Measurements from ENCODE around the gene LRRC3C. TPM values are rescaled to one million over a fixed set of nuclear protein-coding genes. Genes with fewer than 3 reads are reported as not detected.

The LRRC3C gene
- total RNA-seq, 4 donors from 2014 or later, result not detected

- no peaks in the 10 kb centered on the region for H3K9me3 ChIP-seq
- peaks cover 20 to 23% of the 10 kb centered on the region in 2 donors for H3K36me3 ChIP-seq
- H3K4me1 ChIP-seq, result peaks cover 27 to 48% of the 10 kb centered on the region in 2 donors
- 1 to 3% methylated on average over 8 to 14 of the region's 15 CpGs for WGBS, 2 donors
- peak overlapping the region in 2 of 3 donors; percentile 95 for H3K27ac ChIP-seq
- DNase-seq, result peak; percentile 56 to 69
- TF ChIP-seq, protein P1, sequence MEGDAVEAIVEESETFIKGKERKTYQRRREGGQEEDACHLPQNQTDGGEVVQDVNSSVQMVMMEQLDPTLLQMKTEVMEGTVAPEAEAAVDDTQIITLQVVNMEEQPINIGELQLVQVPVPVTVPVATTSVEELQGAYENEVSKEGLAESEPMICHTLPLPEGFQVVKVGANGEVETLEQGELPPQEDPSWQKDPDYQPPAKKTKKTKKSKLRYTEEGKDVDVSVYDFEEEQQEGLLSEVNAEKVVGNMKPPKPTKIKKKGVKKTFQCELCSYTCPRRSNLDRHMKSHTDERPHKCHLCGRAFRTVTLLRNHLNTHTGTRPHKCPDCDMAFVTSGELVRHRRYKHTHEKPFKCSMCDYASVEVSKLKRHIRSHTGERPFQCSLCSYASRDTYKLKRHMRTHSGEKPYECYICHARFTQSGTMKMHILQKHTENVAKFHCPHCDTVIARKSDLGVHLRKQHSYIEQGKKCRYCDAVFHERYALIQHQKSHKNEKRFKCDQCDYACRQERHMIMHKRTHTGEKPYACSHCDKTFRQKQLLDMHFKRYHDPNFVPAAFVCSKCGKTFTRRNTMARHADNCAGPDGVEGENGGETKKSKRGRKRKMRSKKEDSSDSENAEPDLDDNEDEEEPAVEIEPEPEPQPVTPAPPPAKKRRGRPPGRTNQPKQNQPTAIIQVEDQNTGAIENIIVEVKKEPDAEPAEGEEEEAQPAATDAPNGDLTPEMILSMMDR (IDR thresholded peaks at IDR 0.05), result no peak
- no peak for TF ChIP-seq POLR2A (IDR thresholded peaks at IDR 0.05)
- intact Hi-C loops (cut with DNase I), result no loop called here
- H3K27me3 ChIP-seq, result no peaks in the 10 kb centered on the region
- peak overlapping the region; percentile 96 to 98 (median 98) for H3K4me3 ChIP-seq (replicated peaks in 1 of 3)
Observed at GRCh38 chr17:39926588-39927100, 888 bp upstream of the LRRC3C start.

DNA sequence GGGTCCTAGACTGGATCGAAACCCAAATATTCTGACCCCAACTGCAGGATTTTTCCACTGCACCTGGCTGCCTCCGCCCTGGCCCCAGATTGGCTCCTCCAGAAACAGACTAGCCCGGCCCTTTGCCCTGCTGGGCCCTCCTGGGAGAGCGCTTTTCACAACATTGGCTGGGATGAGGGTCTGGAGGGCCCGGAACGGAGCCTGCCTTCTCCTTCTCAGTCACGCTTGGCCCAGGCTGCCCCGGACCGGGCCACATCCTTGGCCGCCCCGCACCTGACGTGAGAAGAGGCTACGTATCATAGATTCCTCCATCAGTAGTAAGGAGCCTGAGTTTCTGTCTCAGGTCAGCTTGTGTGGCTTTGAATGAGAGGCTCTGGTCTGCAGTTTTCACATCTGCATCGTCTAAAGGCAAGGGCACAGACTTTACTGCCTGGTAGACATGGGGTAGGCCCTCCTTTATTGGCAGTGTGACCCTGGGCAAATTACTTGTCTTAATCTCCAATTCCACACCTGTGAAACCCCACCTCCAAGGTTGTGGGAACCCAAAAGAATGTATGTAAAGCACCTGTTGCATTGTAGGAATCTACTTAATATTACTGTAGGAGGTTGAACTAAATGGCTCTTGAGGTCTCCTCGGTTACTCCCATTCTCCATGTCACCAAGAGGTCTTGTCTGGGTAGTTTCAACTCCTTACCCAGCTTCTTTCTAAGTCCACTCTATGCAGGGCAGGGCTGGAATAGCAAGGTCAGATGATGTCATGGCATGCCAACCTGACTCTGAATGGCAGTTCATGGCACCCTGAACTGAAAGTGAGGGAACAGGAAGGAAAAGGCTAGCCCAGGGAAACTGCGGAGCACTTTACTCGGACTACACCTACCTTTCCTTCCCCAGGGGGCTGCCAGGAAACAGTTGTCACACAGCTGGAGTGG, 661 bp downstream of the LRRC3C start:
- H3K27me3 ChIP-seq, result no peaks in the 10 kb centered on the region
- intact Hi-C loops (cut with DNase I), result loop anchor here (2.0 kb wide), 1 partner anchor 23 kb away; no protein-coding TSS in a partner anchor
- WGBS, 2 donors, result 15 to 24% methylated on average over 9 to 15 of the region's 17 CpGs
- peak overlapping the region; percentile 94 to 95 (median 95) for H3K27ac ChIP-seq
- peaks cover 5 to 8% of the 10 kb centered on the region in 2 donors for H3K36me3 ChIP-seq
- TF ChIP-seq POLR2A (IDR thresholded peaks at IDR 0.05), result peak in 1 of 2 donors; percentile 10
- TF ChIP-seq, protein P1 (IDR thresholded peaks at IDR 0.05), result peak in 1 of 6 experiments; percentile 31
- H3K9me3 ChIP-seq, result no peaks in the 10 kb centered on the region
- peak; percentile 87 to 90 for DNase-seq
- peaks cover 27 to 48% of the 10 kb centered on the region in 2 donors for H3K4me1 ChIP-seq
- peak overlapping the region; percentile 2 to 98 (median 29) for H3K4me3 ChIP-seq (replicated peaks in 1 of 3)

GRCh38 chr17:39928858-39929645, 1.5 kb downstream of the LRRC3C start:
- Histone ChIP-seq H3K4me3 (replicated peaks in 1 of 3) (no peak overlapping the region), H3K27me3 (no peaks in the 10 kb centered on the region), H3K4me1 (peaks cover 27 to 46% of the 10 kb centered on the region in 2 donors), H3K36me3 (no peaks in the 10 kb centered on the region), H3K9me3 (no peaks in the 10 kb centered on the region), H3K27ac (peak overlapping the region; percentile 94 to 95 (median 95))
- no peak for DNase-seq
- intact Hi-C loops (cut with DNase I), result loop anchor here (2.0 kb wide), 1 partner anchor 22 kb away; no protein-coding TSS in a partner anchor
- TF ChIP-seq POLR2A (IDR thresholded peaks at IDR 0.05), result no peak
- TF ChIP-seq, protein P1 (IDR thresholded peaks at IDR 0.05), result no peak
- WGBS, 2 donors, result 59 to 66% methylated on average over 8 of the region's 8 CpGs

DNA sequence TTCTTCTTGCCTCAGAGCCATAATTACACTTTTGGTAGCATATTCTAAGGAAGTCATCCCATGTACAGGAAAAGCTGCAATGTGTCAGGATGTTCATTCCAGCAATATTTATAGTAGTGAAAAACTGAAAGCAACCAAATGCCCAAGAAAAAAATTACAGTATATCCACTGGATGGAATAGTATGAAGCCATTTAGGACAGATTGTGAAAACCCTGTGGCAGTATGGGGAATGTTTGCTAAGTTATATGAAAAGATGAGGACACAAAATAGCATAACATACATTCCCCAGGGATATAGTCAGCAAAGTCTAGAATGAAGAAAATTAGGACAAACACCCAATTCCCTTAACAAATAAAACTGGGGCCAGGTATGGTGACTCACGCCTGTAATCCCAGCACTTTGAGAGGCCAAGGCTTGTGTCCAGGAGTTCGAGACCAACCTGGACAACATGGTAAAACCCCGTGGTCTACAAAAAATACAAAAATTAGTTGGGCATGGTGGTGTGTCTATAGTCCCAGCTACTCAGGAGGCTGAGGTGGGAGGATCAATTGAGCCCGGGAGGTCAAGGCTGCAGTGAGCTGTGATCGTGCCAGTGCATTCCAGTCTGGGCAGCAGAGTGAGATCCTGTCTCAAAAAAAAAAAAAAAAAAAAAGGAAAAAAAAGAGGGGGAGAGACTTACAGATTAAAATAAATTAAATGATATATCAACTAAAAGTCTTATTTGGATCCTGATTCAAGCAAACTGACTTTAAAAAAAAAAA, 2.3 kb downstream of the LRRC3C start:
- intact Hi-C loops (cut with DNase I), result loop anchor here (2.0 kb wide), 1 partner anchor 21 kb away; no protein-coding TSS in a partner anchor
- no peak for TF ChIP-seq POLR2A (IDR thresholded peaks at IDR 0.05)
- TF ChIP-seq, protein P1 (IDR thresholded peaks at IDR 0.05), result no peak
- Histone ChIP-seq H3K36me3 (no peaks in the 10 kb centered on the region), H3K4me1 (peaks cover 27 to 38% of the 10 kb centered on the region in 2 donors), H3K27ac (peak overlapping the region in 2 of 3 donors; percentile 43 to 95), H3K4me3 (replicated peaks in 1 of 3) (no peak overlapping the region), H3K27me3 (no peaks in the 10 kb centered on the region), H3K9me3 (no peaks in the 10 kb centered on the region)
- WGBS, 2 donors, result 88 to 94% methylated on average over 5 of the region's 5 CpGs
- DNase-seq, result no peak
